C4-2B (cell line): ENCODE measurements around the gene LRRC4C.

ENCODE experiments used
- ZFX ChIP-seq: fragments of 450-650 bp; IDR thresholded peaks from 2 replicates; pipeline ENCODE4 v1.6.1; 2017
- TF ChIP-seq, protein P1 (sequence below): fragments of 450-650 bp; conservative IDR thresholded peaks from 2 replicates; pipeline ENCODE4 v1.5.1; 2017; ENCODE audit warnings: mild to moderate bottlenecking

DNA sequence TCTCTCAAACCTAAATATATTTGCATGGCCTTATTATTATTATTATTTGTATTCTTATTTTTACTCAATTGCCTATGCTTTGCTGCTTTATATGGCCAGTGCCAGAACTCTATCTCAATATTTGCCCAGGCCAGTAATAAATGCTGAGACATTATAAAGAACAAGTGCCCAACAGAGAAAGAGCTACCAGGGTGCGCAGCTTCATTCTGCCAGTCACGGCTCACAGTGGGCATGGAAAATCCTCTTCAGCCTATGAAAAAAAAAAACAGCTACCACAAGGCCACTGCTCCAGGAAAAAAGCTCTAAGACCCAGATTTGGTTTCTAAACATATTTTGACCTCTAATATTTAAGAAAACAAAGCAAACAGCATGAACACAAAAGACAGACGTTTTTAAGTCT is 1223.6 kb downstream of the LRRC4C start:
- TF ChIP-seq, protein P1, sequence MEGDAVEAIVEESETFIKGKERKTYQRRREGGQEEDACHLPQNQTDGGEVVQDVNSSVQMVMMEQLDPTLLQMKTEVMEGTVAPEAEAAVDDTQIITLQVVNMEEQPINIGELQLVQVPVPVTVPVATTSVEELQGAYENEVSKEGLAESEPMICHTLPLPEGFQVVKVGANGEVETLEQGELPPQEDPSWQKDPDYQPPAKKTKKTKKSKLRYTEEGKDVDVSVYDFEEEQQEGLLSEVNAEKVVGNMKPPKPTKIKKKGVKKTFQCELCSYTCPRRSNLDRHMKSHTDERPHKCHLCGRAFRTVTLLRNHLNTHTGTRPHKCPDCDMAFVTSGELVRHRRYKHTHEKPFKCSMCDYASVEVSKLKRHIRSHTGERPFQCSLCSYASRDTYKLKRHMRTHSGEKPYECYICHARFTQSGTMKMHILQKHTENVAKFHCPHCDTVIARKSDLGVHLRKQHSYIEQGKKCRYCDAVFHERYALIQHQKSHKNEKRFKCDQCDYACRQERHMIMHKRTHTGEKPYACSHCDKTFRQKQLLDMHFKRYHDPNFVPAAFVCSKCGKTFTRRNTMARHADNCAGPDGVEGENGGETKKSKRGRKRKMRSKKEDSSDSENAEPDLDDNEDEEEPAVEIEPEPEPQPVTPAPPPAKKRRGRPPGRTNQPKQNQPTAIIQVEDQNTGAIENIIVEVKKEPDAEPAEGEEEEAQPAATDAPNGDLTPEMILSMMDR: no peak
- TF ChIP-seq ZFX: no peak
